HFFc6 (cell line): ENCODE data around the gene TAF3. TPM values are rescaled to one million over a fixed set of nuclear protein-coding genes. Genes with fewer than 3 reads are reported as not detected.
A peak's percentile ranks its signal among the peaks of the same experiment; 100 is the strongest.

Source experiments
- DNase-seq: peaks from one replicate; pipeline ENCODE4 v3.0.0-alpha.2; 2018
- H3K27ac Mint-ChIP-seq: 2 replicates; pipeline ENCODE4 v1.8.0; 2020; ENCODE audit warnings: mild to moderate bottlenecking, mixed read lengths
- H3K27me3 Mint-ChIP-seq: 2 replicates; pipeline ENCODE4 v1.8.0; 2021; ENCODE audit warnings: mild to moderate bottlenecking, moderate library complexity, mixed read lengths; ENCODE audit not compliant: insufficient read depth
- H3K36me3 Mint-ChIP-seq: 2 replicates; pipeline ENCODE4 v1.8.0; 2021; ENCODE audit warnings: low read depth, mixed read lengths
- H3K4me1 Mint-ChIP-seq: 2 replicates; pipeline ENCODE4 v1.8.0; 2020; ENCODE audit warnings: low read depth, mixed read lengths
- H3K4me3 Mint-ChIP-seq: 2 replicates; pipeline ENCODE4 v1.8.0; 2020; ENCODE audit warnings: mild to moderate bottlenecking, moderate library complexity, mixed read lengths
- H3K9me3 Mint-ChIP-seq: 2 replicates; pipeline ENCODE4 v1.8.0; 2020; ENCODE audit warnings: mild to moderate bottlenecking, mixed read lengths
- total RNA-seq, 6 experiments: library from RNA; stranded (reverse); fragmentation: NEBNext Ultra II Directional; extraction: Animal tissue kit (Norgen Biotek cat#: 25700); gene quantifications; 2 replicates in 1 of 6; 3 replicates in 5 of 6; pipeline ENCODE4 v1.2.3, GENCODE V29; 2021
- TF ChIP-seq, protein P1 (sequence below): fragments of 200-600 bp; sonication (generic); IDR thresholded peaks from 2 replicates; pipeline ENCODE4 v1.5.0; 2021; ENCODE audit warnings: antibody characterized with exemption, mild to moderate bottlenecking

Gene TAF3
- total RNA-seq, 6 experiments from 2014 or later: 8.1 to 11.3 (median 9.7) TPM

DNA sequence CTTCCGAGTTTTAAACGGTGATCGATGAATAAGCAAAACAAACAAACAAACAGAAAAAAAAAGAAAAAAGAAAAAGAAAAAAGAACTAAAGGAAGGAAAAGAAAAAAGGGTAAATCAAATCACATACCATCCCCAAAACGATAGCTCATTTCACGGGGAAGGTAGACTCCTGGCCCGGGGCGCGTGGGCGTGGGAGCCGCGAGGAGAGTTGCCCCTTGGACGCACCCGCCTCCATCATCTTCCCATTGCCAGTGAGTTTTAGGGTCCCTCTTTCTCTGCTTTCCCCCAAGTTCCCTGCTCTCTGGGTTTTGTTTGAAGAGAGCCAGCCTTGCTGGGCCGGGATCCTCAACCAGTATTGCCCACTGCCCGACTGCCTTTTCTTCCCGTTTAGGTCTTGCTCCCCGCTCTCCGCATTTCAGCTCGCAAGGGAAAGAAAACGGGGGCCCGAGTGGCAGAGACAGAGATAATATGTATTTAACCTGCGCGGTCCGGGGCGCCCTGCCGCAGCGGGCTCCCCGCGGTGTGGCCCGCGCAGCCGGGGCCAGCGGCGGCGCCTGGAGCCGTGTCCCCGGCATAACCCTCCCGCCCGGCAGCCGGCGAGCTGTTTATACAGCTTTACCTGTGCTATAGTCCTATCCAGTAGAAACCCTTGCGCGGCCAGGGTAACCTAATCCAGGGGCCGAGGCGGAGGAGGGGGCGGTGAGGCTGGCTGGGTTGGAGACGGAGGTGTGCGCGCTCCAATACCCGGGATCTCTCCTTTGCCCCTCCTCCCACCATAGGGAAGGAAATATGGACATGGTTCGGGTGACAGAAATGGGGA is 230.9 kb downstream of the TAF3 start:
- Mint-ChIP-seq H3K27me3 (peaks cover 62% of the 10 kb centered on the region), H3K9me3 (no peaks in the 10 kb centered on the region; the same call in 1 of the 2 replicates), H3K4me1 (peaks cover 36% of the 10 kb centered on the region), H3K27ac (no peak overlapping the region), H3K36me3 (0 out of 2 replicates have a peak, but pooled peaks cover 5% of the 10 kb centered on the region), H3K4me3 (no peak overlapping the region)
- TF ChIP-seq, protein P1, sequence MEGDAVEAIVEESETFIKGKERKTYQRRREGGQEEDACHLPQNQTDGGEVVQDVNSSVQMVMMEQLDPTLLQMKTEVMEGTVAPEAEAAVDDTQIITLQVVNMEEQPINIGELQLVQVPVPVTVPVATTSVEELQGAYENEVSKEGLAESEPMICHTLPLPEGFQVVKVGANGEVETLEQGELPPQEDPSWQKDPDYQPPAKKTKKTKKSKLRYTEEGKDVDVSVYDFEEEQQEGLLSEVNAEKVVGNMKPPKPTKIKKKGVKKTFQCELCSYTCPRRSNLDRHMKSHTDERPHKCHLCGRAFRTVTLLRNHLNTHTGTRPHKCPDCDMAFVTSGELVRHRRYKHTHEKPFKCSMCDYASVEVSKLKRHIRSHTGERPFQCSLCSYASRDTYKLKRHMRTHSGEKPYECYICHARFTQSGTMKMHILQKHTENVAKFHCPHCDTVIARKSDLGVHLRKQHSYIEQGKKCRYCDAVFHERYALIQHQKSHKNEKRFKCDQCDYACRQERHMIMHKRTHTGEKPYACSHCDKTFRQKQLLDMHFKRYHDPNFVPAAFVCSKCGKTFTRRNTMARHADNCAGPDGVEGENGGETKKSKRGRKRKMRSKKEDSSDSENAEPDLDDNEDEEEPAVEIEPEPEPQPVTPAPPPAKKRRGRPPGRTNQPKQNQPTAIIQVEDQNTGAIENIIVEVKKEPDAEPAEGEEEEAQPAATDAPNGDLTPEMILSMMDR: no peak
- DNase-seq: no peak

DNA sequence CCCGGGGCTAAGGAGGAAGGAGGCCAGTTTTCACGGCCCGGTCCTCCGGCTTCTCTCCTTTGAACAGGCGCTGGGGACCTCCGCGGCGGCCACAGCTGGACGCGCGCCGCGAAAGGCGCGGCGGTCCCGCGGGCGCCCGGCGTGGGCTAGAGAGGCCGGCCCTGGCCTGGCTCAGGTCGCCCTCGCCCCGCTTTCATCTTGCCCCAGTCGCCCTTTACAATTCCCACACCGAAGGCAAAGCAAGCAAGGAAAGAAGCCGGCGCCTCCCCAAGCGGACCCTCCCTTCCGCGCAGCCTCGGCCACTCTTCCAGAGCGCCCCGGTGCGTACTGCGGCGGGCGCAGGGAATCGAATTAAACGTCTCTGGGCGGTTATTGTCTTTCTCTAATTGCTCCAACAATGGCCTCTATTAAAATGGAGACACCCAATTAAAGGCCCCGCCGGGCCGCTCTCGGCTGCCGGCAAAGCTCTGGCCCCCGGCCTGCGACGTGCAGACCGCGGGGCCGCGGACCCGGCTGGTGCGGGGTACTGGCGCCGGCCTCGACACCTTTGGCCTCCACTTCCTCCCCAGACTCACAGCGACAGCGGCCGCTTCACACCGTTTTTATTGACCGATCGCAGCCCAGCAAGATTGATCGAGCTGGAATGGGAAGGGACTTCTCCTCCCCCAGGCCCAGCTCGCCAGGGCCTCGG is 231.7 kb downstream of the TAF3 start:
- peak overlapping the region; percentile 61; the same call in 1 of the 2 replicates for H3K4me3 Mint-ChIP-seq
- 0 out of 2 replicates have a peak, but pooled peaks cover 4% of the 10 kb centered on the region for H3K36me3 Mint-ChIP-seq
- H3K9me3 Mint-ChIP-seq: no peaks in the 10 kb centered on the region; the same call in 1 of the 2 replicates
- DNase-seq: no peak
- TF ChIP-seq, protein P1: no peak
- H3K27ac Mint-ChIP-seq: no peak overlapping the region
- peaks cover 59% of the 10 kb centered on the region for H3K27me3 Mint-ChIP-seq
- peaks cover 34% of the 10 kb centered on the region for H3K4me1 Mint-ChIP-seq

DNA sequence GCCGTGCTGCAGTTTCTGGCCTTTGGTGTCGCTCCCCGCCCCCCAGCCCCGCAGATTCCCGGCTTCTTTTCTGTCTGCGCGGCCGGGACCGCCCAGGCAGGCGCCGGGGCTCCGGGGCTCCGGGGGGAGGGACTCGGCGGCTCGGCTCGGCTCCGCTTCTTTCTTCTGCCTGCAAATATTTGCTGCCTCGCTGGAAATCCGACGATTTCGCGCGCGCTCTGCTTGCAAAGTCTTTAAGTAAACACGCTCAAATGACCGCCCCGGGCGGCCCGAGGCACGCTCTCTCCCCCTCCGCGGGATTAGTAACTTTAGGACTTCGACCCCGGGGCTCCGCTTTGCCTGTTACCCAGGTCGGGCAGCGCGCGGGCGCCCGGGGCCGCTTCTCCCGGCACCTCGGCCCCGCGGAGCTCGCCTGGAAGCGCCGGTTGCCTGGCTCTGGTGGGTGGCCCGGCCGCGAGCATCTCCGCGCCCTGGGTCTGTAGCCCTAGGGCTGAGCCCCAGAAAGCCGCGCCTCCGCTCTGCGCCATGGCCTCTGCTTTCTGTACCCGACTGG is 232.3 kb downstream of the TAF3 start:
- peak overlapping the region; percentile 61; the same call in 1 of the 2 replicates for H3K4me3 Mint-ChIP-seq
- H3K27ac Mint-ChIP-seq: no peak overlapping the region
- DNase-seq: no peak
- peaks cover 55% of the 10 kb centered on the region for H3K27me3 Mint-ChIP-seq
- peaks cover 28% of the 10 kb centered on the region for H3K4me1 Mint-ChIP-seq
- 0 out of 2 replicates have a peak, but pooled peaks cover 4% of the 10 kb centered on the region for H3K36me3 Mint-ChIP-seq
- H3K9me3 Mint-ChIP-seq: no peaks in the 10 kb centered on the region; the same call in 1 of the 2 replicates
- TF ChIP-seq, protein P1: no peak

DNA sequence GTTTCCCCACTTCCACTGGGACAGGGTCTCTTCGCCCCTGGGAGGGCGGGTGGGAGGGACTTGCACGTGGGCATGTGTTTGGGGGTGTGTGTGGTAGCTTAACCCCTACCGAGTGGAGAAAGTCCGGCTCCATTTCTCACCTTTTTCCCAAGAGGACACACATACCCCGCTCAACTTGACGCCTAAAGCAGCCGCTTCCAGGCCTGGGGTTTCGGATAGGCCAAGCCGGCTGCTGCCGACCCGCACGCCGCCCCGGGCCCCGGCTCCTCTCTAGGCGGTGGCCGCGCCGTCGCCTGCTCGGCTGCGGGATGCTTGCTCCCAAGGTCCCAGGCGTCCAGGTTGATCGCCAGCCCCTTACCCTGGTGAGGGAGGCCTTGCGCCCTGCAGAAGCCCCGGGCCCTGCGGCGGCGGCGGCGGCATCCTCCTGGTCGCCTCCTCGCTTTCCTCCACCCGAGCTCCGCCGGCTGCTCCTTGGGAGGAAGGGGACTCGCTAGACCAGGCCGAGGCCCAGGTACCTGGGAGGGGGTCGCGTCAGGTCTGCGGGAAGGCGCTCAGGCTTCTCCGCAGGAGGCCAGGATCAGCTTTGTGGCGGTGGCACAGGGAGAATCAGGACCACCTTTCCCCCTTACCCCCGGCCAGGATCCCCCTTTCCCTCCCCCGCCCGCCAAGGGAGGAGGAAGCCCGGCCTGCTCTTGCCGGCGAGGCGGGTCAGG is 233.0 kb downstream of the TAF3 start:
- TF ChIP-seq, protein P1: no peak
- no peak for DNase-seq
- H3K4me3 Mint-ChIP-seq: no peak overlapping the region
- peaks cover 51% of the 10 kb centered on the region for H3K27me3 Mint-ChIP-seq
- H3K4me1 Mint-ChIP-seq: peaks cover 26% of the 10 kb centered on the region
- 0 out of 2 replicates have a peak, but pooled peaks cover 4% of the 10 kb centered on the region for H3K36me3 Mint-ChIP-seq
- H3K27ac Mint-ChIP-seq: no peak overlapping the region
- H3K9me3 Mint-ChIP-seq: no peaks in the 10 kb centered on the region; the same call in 1 of the 2 replicates

DNA sequence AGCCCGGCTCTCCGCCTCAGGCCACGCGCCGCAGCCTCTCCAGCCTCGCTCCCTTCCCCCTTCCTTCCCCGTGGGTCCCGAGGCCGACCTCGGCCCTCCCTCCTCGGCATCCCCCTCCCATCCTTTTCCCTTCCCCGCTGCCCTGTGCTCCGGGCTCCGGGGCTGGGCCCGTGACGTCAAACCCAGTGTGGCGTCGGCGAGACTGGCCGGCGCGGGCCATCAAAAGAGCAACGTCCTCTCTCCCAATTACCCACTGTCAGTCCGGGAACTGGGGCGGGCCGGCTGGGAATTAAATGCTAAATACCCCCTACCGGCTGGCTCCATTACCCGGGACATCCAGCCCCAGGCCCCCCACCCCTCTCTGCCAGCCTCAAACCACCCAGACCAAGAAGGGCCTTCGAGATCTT is 233.5 kb downstream of the TAF3 start:
- H3K36me3 Mint-ChIP-seq: 0 out of 2 replicates have a peak, but pooled peaks cover 4% of the 10 kb centered on the region
- peaks cover 49% of the 10 kb centered on the region for H3K27me3 Mint-ChIP-seq
- H3K9me3 Mint-ChIP-seq: no peaks in the 10 kb centered on the region; the same call in 1 of the 2 replicates
- H3K27ac Mint-ChIP-seq: no peak overlapping the region
- H3K4me3 Mint-ChIP-seq: peak overlapping the region; percentile 60; the same call in 1 of the 2 replicates
- TF ChIP-seq, protein P1: no peak
- peaks cover 26% of the 10 kb centered on the region for H3K4me1 Mint-ChIP-seq
- no peak for DNase-seq
